HepG2 (cell line): Measurements from ENCODE around the gene KLHL28. TPM values are rescaled to one million over a fixed set of nuclear protein-coding genes. Genes with fewer than 3 reads are reported as not detected.

Experiments
- ATAC-seq: fragments of 200-7000 bp; cut with Tn5 transposase; 3 replicates; pipeline ENCODE4 v1.9.1; 2020; ENCODE audit warnings: mild to moderate bottlenecking, moderate library complexity
- BruUV-seq: library from RNA; stranded (reverse); fragments of 400-500 nt; replicated peaks from 2 replicates; lab custom pipeline; 2021; lab: Mats Ljungman, UMichigan
- CTCF ChIA-PET: fragments of 300-600 bp; formaldehyde crosslinking; extraction: SDS; loops from one replicate; lab custom pipeline; 2021; ENCODE audit warnings: low total read pairs, inconsistent platforms, low intra/inter-chr PET ratio; lab: Yijun Ruan, JAX
- POLR2A ChIA-PET: fragments of 350-600 bp; sonication (Branson Sonifier 250); formaldehyde crosslinking; loops from one replicate; lab custom pipeline; 2020; ENCODE audit warnings: antibody characterized with exemption, inconsistent platforms; lab: Yijun Ruan, JAX
- DNase-seq: peaks from one replicate; pipeline ENCODE4 v3.0.0-alpha.2; 2015; ENCODE audit warnings: low spot score
- FAIRE-seq: peaks from 3 replicates; lab custom pipeline; 2011; peaks lifted over from hg19 to GRCh38; lab: Jason Lieb, UNC
- H2AFZ ChIP-seq: one replicate; pipeline ENCODE4 v1.6.1; 2011; ENCODE audit warnings: low read length, inconsistent platforms
- H3K27ac ChIP-seq: fragments of 300-600 bp; 3 replicates; pipeline ENCODE4 v1.8.0; 2011; ENCODE audit warnings: mixed run types, mild to moderate bottlenecking, mixed read lengths, low read length, inconsistent platforms; ENCODE audit not compliant: insufficient read depth; ENCODE audit errors: extremely low read length
- H3K27me3 ChIP-seq, 2 experiments: fragments of 200-600 bp in 1 of 2; 2 replicates in 1 of 2; 3 replicates in 1 of 2; pipeline versions ENCODE4 v1.6.0 to v1.8.0; 2011; ENCODE audit warnings: low read length in 2 of 2, mild to moderate bottlenecking in 2 of 2, moderate library complexity in 2 of 2, inconsistent platforms in 1 of 2; ENCODE audit not compliant: insufficient read depth in 2 of 2, control insufficient read depth in 1 of 2
- H3K36me3 ChIP-seq, 2 experiments: fragments of 200-600 bp in 1 of 2; replicated peaks in 1 of 2; 2 replicates in 1 of 2; 3 replicates in 1 of 2; pipeline versions ENCODE4 v1.5.1 to v1.8.0; 2011; ENCODE audit warnings: low read length in 2 of 2, inconsistent platforms in 1 of 2; ENCODE audit not compliant: insufficient read depth in 2 of 2, control insufficient read depth in 1 of 2
- H3K4me1 ChIP-seq: 2 replicates; pipeline ENCODE4 v1.5.1; 2012; ENCODE audit warnings: low read length, inconsistent platforms; ENCODE audit not compliant: insufficient read depth
- H3K4me2 ChIP-seq: 2 replicates; pipeline ENCODE4 v1.6.0; 2011; ENCODE audit warnings: low read depth, low read length, inconsistent platforms
- H3K4me3 ChIP-seq, 3 experiments: fragments of 200-600 bp in 1 of 3; sonication (generic), shearing (Covaris generic) in 1 of 3; replicated peaks in 1 of 3; 2 replicates each; pipeline ENCODE4 v1.5.1; 2011 to 2016; ENCODE audit warnings: low read length in 3 of 3, inconsistent platforms in 2 of 3, low read depth in 2 of 3, mild to moderate bottlenecking in 2 of 3, control low read depth in 1 of 3, mixed read lengths in 1 of 3; ENCODE audit not compliant: insufficient read depth in 1 of 3
- H3K79me2 ChIP-seq: one replicate; pipeline ENCODE4 v1.6.1; 2011; ENCODE audit warnings: low read length, inconsistent platforms; ENCODE audit not compliant: insufficient read depth
- H3K9ac ChIP-seq: 2 replicates; pipeline ENCODE4 v1.6.0; 2011; ENCODE audit warnings: mild to moderate bottlenecking, low read depth, low read length, inconsistent platforms; ENCODE audit not compliant: insufficient read depth
- H3K9me3 ChIP-seq: 2 replicates; pipeline ENCODE4 v1.5.1; 2012; ENCODE audit warnings: mild to moderate bottlenecking, low read length
- H4K20me1 ChIP-seq: 2 replicates; pipeline ENCODE4 v1.6.0; 2011; ENCODE audit warnings: inconsistent platforms, mild to moderate bottlenecking, low read length, moderate library complexity; ENCODE audit not compliant: insufficient read depth
- AGO1 ChIP-seq: fragments of 200-400 bp; formaldehyde crosslinking; IDR thresholded peaks from 2 replicates; pipeline ENCODE4 v1.6.1; 2017; ENCODE audit warnings: mild to moderate bottlenecking, low read depth, low read length, moderate library complexity; ENCODE audit not compliant: poor library complexity, severe bottlenecking
- CENPX ChIP-seq: sonication (generic); formaldehyde crosslinking; IDR thresholded peaks from 2 replicates; pipeline ENCODE4 v1.9.0; 2021; ENCODE audit warnings: mild to moderate bottlenecking, missing genetic modification reagents, moderate library complexity
- CREB1 ChIP-seq, 2 experiments: fragments of 450-650 bp in 1 of 2; IDR thresholded peaks; 2 replicates each; pipeline ENCODE4 v1.6.1; 2016 to 2017; ENCODE audit warnings: control low read depth in 1 of 2, mild to moderate bottlenecking in 1 of 2, missing compliant biosample characterization in 1 of 2, missing genetic modification characterization in 1 of 2
- CSRNP1 ChIP-seq: sonication (generic); formaldehyde crosslinking; IDR thresholded peaks from 2 replicates; pipeline ENCODE4 v1.8.1; 2023; ENCODE audit warnings: mild to moderate bottlenecking, missing genetic modification reagents
- E2F2 ChIP-seq: sonication (generic); formaldehyde crosslinking; IDR thresholded peaks from 2 replicates; pipeline ENCODE4 v1.4.0; 2020; ENCODE audit warnings: missing genetic modification reagents, borderline replicate concordance
- FOXP4 ChIP-seq: sonication (generic); formaldehyde crosslinking; IDR thresholded peaks from 2 replicates; pipeline ENCODE4 v1.4.0; 2020; ENCODE audit warnings: missing genetic modification reagents
- RFXANK ChIP-seq: IDR thresholded peaks from 2 replicates; pipeline ENCODE4 v1.6.1; 2016
- SMAD1 ChIP-seq: sonication (generic); formaldehyde crosslinking; IDR thresholded peaks from 2 replicates; pipeline ENCODE4 v1.4.0; 2020; ENCODE audit warnings: missing genetic modification reagents, low read depth, mild to moderate bottlenecking, borderline replicate concordance
- SMARCE1 ChIP-seq: fragments of 450-650 bp; IDR thresholded peaks from 2 replicates; pipeline ENCODE4 v1.6.1; 2017; ENCODE audit warnings: borderline replicate concordance
- TERF1 ChIP-seq: sonication (generic); formaldehyde crosslinking; IDR thresholded peaks from 2 replicates; pipeline ENCODE4 v1.8.0; 2022; ENCODE audit warnings: mild to moderate bottlenecking, missing genetic modification reagents, moderate library complexity
- TRIM22 ChIP-seq: fragments of 450-650 bp; IDR thresholded peaks from 2 replicates; pipeline ENCODE4 v1.6.1; 2017
- ZBTB33 ChIP-seq: sonication (generic); formaldehyde crosslinking; IDR thresholded peaks from 2 replicates; pipeline ENCODE4 v1.4.0; 2020; ENCODE audit warnings: missing genetic modification reagents
- ZNF207 ChIP-seq: fragments of 450-650 bp; IDR thresholded peaks from 2 replicates; pipeline ENCODE4 v1.6.1; 2016; ENCODE audit warnings: antibody characterized with exemption, borderline replicate concordance
- ZNF891 ChIP-seq: sonication (generic); formaldehyde crosslinking; IDR thresholded peaks from 2 replicates; pipeline ENCODE4 v1.5.0; 2020; ENCODE audit warnings: mild to moderate bottlenecking, missing genetic modification reagents
- ZSCAN30 ChIP-seq: sonication (generic); formaldehyde crosslinking; IDR thresholded peaks from 2 replicates; pipeline ENCODE4 v1.5.0; 2020; ENCODE audit warnings: mild to moderate bottlenecking, missing genetic modification reagents
- WGBS: methylation state at CpG from one replicate; pipeline ENCODE4 v1.1.6; 2017; ENCODE audit warnings: low lambda C conversion rate; 5-methylcytosine and 5-hydroxymethylcytosine counted together
- in situ Hi-C: cut with HindIII; loops from 2 replicates; pipeline ENCODE4 v1.10.0; 2017; ENCODE audit warnings: low pct_unique_long_range_greater_than_20kb; ENCODE audit not compliant: extremely low pct_ligation_motif_present
- intact Hi-C: fragments of 100-400 bp; cut with micrococcal nuclease; formaldehyde crosslinking; loops from one replicate; pipeline ENCODE4 v1.10.0; 2022; ENCODE audit not compliant: unreplicated experiment
- polyA plus RNA-seq, 8 experiments: library from polyadenylated mRNA; depleted of rRNA in 3 of 8; stranded (reverse) in 7 of 8; unstranded in 1 of 8; fragments of >200 nt; fragmentation: Illumina TruSeq in 4 of 8; extraction: Trizol in 4 of 8; gene quantifications; 2 replicates each; pipeline versions ENCODE4 v1.2.1 to v1.2.3, GENCODE V29; 2011 to 2016; ENCODE audit warnings: low read depth in 4 of 8, missing spikeins in 1 of 8, mixed read lengths in 1 of 8; ENCODE audit not compliant: insufficient read depth in 1 of 8
- total RNA-seq, 5 experiments: library from RNA; depleted of rRNA; stranded (reverse); fragments of >200 nt; fragmentation: Illumina TruSeq; extraction: Trizol; gene quantifications; 2 replicates each; pipeline ENCODE4 v1.2.3, GENCODE V29; 2016; ENCODE audit warnings: low read depth in 1 of 5

The KLHL28 gene
- total and polyA plus RNA-seq, 2 of the 13 experiments (the other 11 are each of a cell fraction or from before 2014, with no cell fraction given), result 3.4 to 6.6 TPM

- 94% methylated on average over 7 of the region's 7 CpGs for WGBS
- ATAC-seq, result no peak
- H3K9ac ChIP-seq, result no peak overlapping the region
- POLR2A ChIA-PET, result no interaction called here
- BruUV-seq, result no TSS peak
- intact Hi-C loops, result no loop called here
- H4K20me1 ChIP-seq, result no peaks in the 10 kb centered on the region
- H3K4me3 ChIP-seq, result no peak overlapping the region
- no peak overlapping the region for H3K4me2 ChIP-seq
- H3K36me3 ChIP-seq, result no peaks in the 10 kb centered on the region; a peak in 1 of 5 replicates
- CTCF ChIA-PET, result no interaction called here
- no peak overlapping the region for H2AFZ ChIP-seq
- DNase-seq, result no peak
- no peak overlapping the region for H3K27ac ChIP-seq
- H3K79me2 ChIP-seq, result no peaks in the 10 kb centered on the region
- no peak for FAIRE-seq
- no peaks in the 10 kb centered on the region for H3K4me1 ChIP-seq
- H3K9me3 ChIP-seq, result no peaks in the 10 kb centered on the region
- no peaks in the 10 kb centered on the region for H3K27me3 ChIP-seq
- in situ Hi-C loops, result no loop called here
- TF ChIP-seq ZSCAN30 (CRISPR knock-in tag) (no peak), AGO1 (no peak), ZBTB33 (CRISPR knock-in tag) (no peak), E2F2 (CRISPR knock-in tag) (no peak), SMAD1 (no peak), CSRNP1 (CRISPR knock-in tag) (no peak), CENPX (CRISPR knock-in tag) (no peak), RFXANK (CRISPR knock-in tag) (no peak), SMARCE1 (no peak), CREB1 (IDR thresholded peaks at IDR 0.05) (no peak), CREB1 (CRISPR knock-in tag; IDR thresholded peaks at IDR 0.05) (no peak), ZNF891 (no peak), TERF1 (CRISPR knock-in tag) (no peak), TRIM22 (no peak), ZNF207 (no peak), FOXP4 (CRISPR knock-in tag) (no peak)
These were observed 33.0 kb downstream of the KLHL28 start for GRCh38 chr14:44928793-44929192.
